AG09309 (cell line): ENCODE data around the gene APBB3.
A peak's percentile ranks its signal among the peaks of the same experiment; 100 is the strongest.
"Not testable (repeated sequence)": the region's sequence is repeated elsewhere in the genome, so short reads cannot be mapped to it uniquely, and the experiment has no call there.

Source experiments
- DNase-seq: peaks from one replicate; pipeline ENCODE4 v3.0.0-alpha.2; 2010; ENCODE audit warnings: low read depth
- H3K4me3 ChIP-seq: 2 replicates; pipeline ENCODE4 v1.5.1; 2011; ENCODE audit warnings: mild to moderate bottlenecking, low read depth, low read length, moderate library complexity; ENCODE audit not compliant: control insufficient read depth
- CTCF ChIP-seq: IDR thresholded peaks from 2 replicates; pipeline ENCODE4 v1.5.1; 2011; ENCODE audit warnings: mild to moderate bottlenecking, low read depth, low read length, inconsistent platforms; ENCODE audit not compliant: insufficient read depth, control insufficient read depth; ENCODE audit errors: missing control alignments

Gene APBB3

GRCh38 chr5:140594169-140594568, 29.8 kb upstream of the APBB3 start:
- no peak for TF ChIP-seq CTCF
- DNase-seq = no peak
- no peak overlapping the region for H3K4me3 ChIP-seq

GRCh38 chr5:140593070-140593469, 28.7 kb upstream of the APBB3 start:
- H3K4me3 ChIP-seq, DNase-seq: not testable (repeated sequence)

GRCh38 chr5:140591747-140592372, 27.5 kb upstream of the APBB3 start:
- no peak overlapping the region for H3K4me3 ChIP-seq
- peak; percentile 27 for DNase-seq
- no peak for TF ChIP-seq CTCF

GRCh38 chr5:140590861-140591260, 26.5 kb upstream of the APBB3 start:
- TF ChIP-seq CTCF = no peak
- H3K4me3 ChIP-seq = no peak overlapping the region
- no peak for DNase-seq

- DNase-seq = no peak
- TF ChIP-seq CTCF = no peak
- no peak overlapping the region for H3K4me3 ChIP-seq
Measured at GRCh38 chr5:140588311-140589070, 24.1 kb upstream of the APBB3 start.

GRCh38 chr5:140587495-140587894, 23.1 kb upstream of the APBB3 start:
- no peak for TF ChIP-seq CTCF
- H3K4me3 ChIP-seq = no peak overlapping the region
- DNase-seq = no peak

GRCh38 chr5:140579188-140579747, 14.9 kb upstream of the APBB3 start:
- DNase-seq, H3K4me3 ChIP-seq: not testable (repeated sequence)
